Sigmoid colon (tissue), 7 donors: Measurements from ENCODE around the gene MICAL2. TPM values are rescaled to one million over a fixed set of nuclear protein-coding genes. Genes with fewer than 3 reads are reported as not detected.

Experiments used
- DNase-seq: peaks from one replicate; pipeline ENCODE4 v3.0.0-alpha.2; 2019
- H3K27ac ChIP-seq, 4 donors: fragments of 200-600 bp; sonication (generic); one replicate each; pipeline ENCODE4 v1.5.1; 2016 to 2019; ENCODE audit warnings: mild to moderate bottlenecking in 1 of 4
- H3K27me3 ChIP-seq, 3 donors: fragments of 200-600 bp; sonication (generic); one replicate each; pipeline ENCODE4 v1.5.1; 2019; ENCODE audit warnings: mild to moderate bottlenecking in 1 of 3
- H3K36me3 ChIP-seq, 4 donors: fragments of 200-600 bp; sonication (generic); one replicate each; pipeline ENCODE4 v1.5.1; 2016 to 2019
- H3K4me1 ChIP-seq, 4 donors: fragments of 200-600 bp; sonication (generic); one replicate each; pipeline ENCODE4 v1.5.1; 2017 to 2019
- H3K4me3 ChIP-seq, 4 donors: fragments of 200-600 bp; sonication (generic); one replicate each; pipeline ENCODE4 v1.5.1; 2017 to 2019; ENCODE audit warnings: mild to moderate bottlenecking in 2 of 4, moderate library complexity in 1 of 4
- H3K9me3 ChIP-seq, 4 donors: fragments of 200-600 bp in 3 of 4; sonication (generic) in 3 of 4; one replicate each; pipeline versions ENCODE4 v1.5.1 to v1.6.1; 2013 to 2019
- CTCF ChIP-seq, 4 experiments: fragments of 450-650 bp in 3 of 4; fragments of 200-600 bp in 1 of 4; IDR thresholded peaks; one replicate each; pipeline ENCODE4 v1.5.1; 2016 to 2019; ENCODE audit warnings: antibody characterized with exemption in 4 of 4, mild to moderate bottlenecking in 3 of 4, moderate library complexity in 2 of 4
- EP300 ChIP-seq, 4 donors: sonication (generic); formaldehyde crosslinking; IDR thresholded peaks; one replicate each; pipeline ENCODE4 v1.6.1; 2017; ENCODE audit warnings: antibody characterized with exemption in 4 of 4
- POLR2A ChIP-seq, 2 donors: fragments of 450-650 bp; IDR thresholded peaks; one replicate each; pipeline ENCODE4 v1.6.1; 2016; ENCODE audit warnings: antibody characterized with exemption in 2 of 2, mild to moderate bottlenecking in 2 of 2, moderate library complexity in 2 of 2
- POLR2AphosphoS5 ChIP-seq, 4 donors: sonication (generic); formaldehyde crosslinking; IDR thresholded peaks; one replicate each; pipeline ENCODE4 v1.6.1; 2017; ENCODE audit warnings: antibody characterized with exemption in 4 of 4
- WGBS, 2 donors: extraction: QIAGEN DNeasy Blood & Tissue Kit; methylation state at CpG; one replicate each; pipeline ENCODE4 v1.1.7; 2013; 5-methylcytosine and 5-hydroxymethylcytosine counted together
- intact Hi-C: fragments of 100-400 bp; cut with DNase I; formaldehyde crosslinking; loops from one replicate; pipeline ENCODE4 v1.15.1; 2023
- polyA plus RNA-seq, 3 donors: library from polyadenylated mRNA; stranded (reverse); fragments of 200-250 nt; gene quantifications; one replicate each; pipeline ENCODE4 v1.2.3, GENCODE V29; 2013
- total RNA-seq, 4 donors: library from RNA; depleted of rRNA; stranded (reverse); fragments of >200 nt; gene quantifications; one replicate each; pipeline ENCODE4 v1.1.0, GENCODE V29; 2016
- donor health status: healthy with polysubstance abuse.
- donor health status: Bipolar disorder and iron deficiency.
- donor health status: healthy.

The MICAL2 gene
- total and polyA plus RNA-seq, 7 donors: 36.6 to 145 (median 115) TPM

- Histone ChIP-seq H3K9me3 (no peaks in the 10 kb centered on the region), H3K27me3 (no peaks in the 10 kb centered on the region), H3K4me1 (peaks cover 0 to 99% (median 89%) of the 10 kb centered on the region in 4 donors), H3K4me3 (no peak overlapping the region), H3K27ac (peak overlapping the region; percentile 77 to 89 (median 86)), H3K36me3 (peaks cover 0 to 9% (median 6%) of the 10 kb centered on the region in 4 donors)
- TF ChIP-seq EP300 (IDR thresholded peaks at IDR 0.05) (no peak), POLR2A (IDR thresholded peaks at IDR 0.05) (no peak), POLR2AphosphoS5 (IDR thresholded peaks at IDR 0.05) (peak in 1 of 4 donors; percentile 29)
- intact Hi-C loops: loop anchor here (5.0 kb wide), 1 partner anchor 128 kb away; the partner anchor contains the start of gene MICAL2
- DNase-seq: no peak
- WGBS, 2 donors: 59 to 76% methylated on average over 7 of the region's 7 CpGs
Observed at GRCh38 chr11:12239804-12240371, 129.5 kb downstream of the MICAL2 start.

- TF ChIP-seq EP300 (IDR thresholded peaks at IDR 0.05): no peak
- no peak for TF ChIP-seq CTCF (IDR thresholded peaks at IDR 0.05)
- no peak for TF ChIP-seq POLR2AphosphoS5 (IDR thresholded peaks at IDR 0.05)
- TF ChIP-seq POLR2A (IDR thresholded peaks at IDR 0.05): no peak
- Histone ChIP-seq H3K27ac (peak overlapping the region; percentile 29 to 89 (median 82)), H3K36me3 (peaks cover 0 to 9% (median 6%) of the 10 kb centered on the region in 4 donors), H3K4me3 (no peak overlapping the region), H3K27me3 (no peaks in the 10 kb centered on the region), H3K4me1 (peaks cover 0 to 100% (median 89%) of the 10 kb centered on the region in 4 donors), H3K9me3 (no peaks in the 10 kb centered on the region)
- DNase-seq: no peak
- intact Hi-C loops: no loop called here
- 91 to 94% methylated on average over 7 of the region's 7 CpGs for WGBS, 2 donors
Observed at GRCh38 chr11:12240677-12241076, 130.3 kb downstream of the MICAL2 start.

- intact Hi-C loops: no loop called here
- TF ChIP-seq POLR2A (IDR thresholded peaks at IDR 0.05) (no peak), EP300 (IDR thresholded peaks at IDR 0.05) (no peak), CTCF (IDR thresholded peaks at IDR 0.05) (no peak), POLR2AphosphoS5 (IDR thresholded peaks at IDR 0.05) (no peak)
- H3K36me3 ChIP-seq: peaks cover 0 to 9% (median 6%) of the 10 kb centered on the region in 4 donors
- H3K9me3 ChIP-seq: no peaks in the 10 kb centered on the region
- peaks cover 0 to 100% (median 88%) of the 10 kb centered on the region in 4 donors for H3K4me1 ChIP-seq
- peak overlapping the region in 3 of 4 donors; percentile 29 to 89 (median 88) for H3K27ac ChIP-seq
- H3K4me3 ChIP-seq: no peak overlapping the region
- DNase-seq: no peak
- 88 to 92% methylated on average over 7 of the region's 7 CpGs for WGBS, 2 donors
- H3K27me3 ChIP-seq: no peaks in the 10 kb centered on the region
Observed at GRCh38 chr11:12241401-12241800, 131.0 kb downstream of the MICAL2 start.

GRCh38 chr11:12241971-12242672 lies 131.7 kb downstream of the MICAL2 start:
- Histone ChIP-seq H3K4me3 (no peak overlapping the region), H3K4me1 (peaks cover 0 to 100% (median 86%) of the 10 kb centered on the region in 4 donors), H3K9me3 (no peaks in the 10 kb centered on the region), H3K27me3 (no peaks in the 10 kb centered on the region), H3K27ac (peak overlapping the region; percentile 15 to 89 (median 66)), H3K36me3 (peaks cover 0 to 9% (median 6%) of the 10 kb centered on the region in 4 donors)
- intact Hi-C loops: no loop called here
- TF ChIP-seq CTCF (IDR thresholded peaks at IDR 0.05): no peak
- TF ChIP-seq POLR2AphosphoS5 (IDR thresholded peaks at IDR 0.05): no peak
- TF ChIP-seq POLR2A (IDR thresholded peaks at IDR 0.05): no peak
- TF ChIP-seq EP300 (IDR thresholded peaks at IDR 0.05): no peak
- DNase-seq: no peak
- WGBS, 2 donors: 65 to 89% methylated on average over 14 of the region's 14 CpGs

- Histone ChIP-seq H3K36me3 (peaks cover 0 to 9% (median 6%) of the 10 kb centered on the region in 4 donors), H3K9me3 (no peaks in the 10 kb centered on the region), H3K4me3 (no peak overlapping the region), H3K27me3 (no peaks in the 10 kb centered on the region), H3K4me1 (peaks cover 0 to 100% (median 86%) of the 10 kb centered on the region in 4 donors), H3K27ac (peak overlapping the region; percentile 30 to 89 (median 66))
- intact Hi-C loops: no loop called here
- WGBS, 2 donors: 85 to 94% methylated on average over 2 of the region's 2 CpGs
- no peak for DNase-seq
- TF ChIP-seq POLR2AphosphoS5 (IDR thresholded peaks at IDR 0.05): no peak
- TF ChIP-seq CTCF (IDR thresholded peaks at IDR 0.05): no peak
- TF ChIP-seq EP300 (IDR thresholded peaks at IDR 0.05): no peak
- no peak for TF ChIP-seq POLR2A (IDR thresholded peaks at IDR 0.05)
Observed at GRCh38 chr11:12242966-12243365, 132.6 kb downstream of the MICAL2 start.
